SK-N-SH treated with all-trans-retinoic acid at 6 μM for 48 hours (cell line): ENCODE measurements around the gene STAC3.

Experiments used
- ATAC-seq: fragments of 200-7000 bp; cut with Tn5 transposase; 3 replicates; pipeline ENCODE4 v1.9.1; 2020; ENCODE audit warnings: mild to moderate bottlenecking, moderate library complexity
- BACH2 ChIP-seq: fragments of 250-450 bp; sonication (Bioruptor Pico); IDR thresholded peaks from 2 replicates; pipeline ENCODE4 v1.9.0; 2021; ENCODE audit warnings: mild to moderate bottlenecking, borderline replicate concordance
- CREB5 ChIP-seq: fragments of 250-450 bp; sonication (Bioruptor Pico); IDR thresholded peaks from 2 replicates; pipeline ENCODE4 v1.5.1; 2020; ENCODE audit warnings: low read depth, mild to moderate bottlenecking, moderate library complexity
- CSDC2 ChIP-seq: fragments of 250-450 bp; sonication (Bioruptor Pico); IDR thresholded peaks from 2 replicates; pipeline ENCODE4 v1.5.0; 2020; ENCODE audit warnings: mild to moderate bottlenecking, moderate library complexity
- CSRNP3 ChIP-seq: fragments of 250-450 bp; sonication (Bioruptor Pico); IDR thresholded peaks from 2 replicates; pipeline ENCODE4 v1.5.1; 2021; ENCODE audit warnings: mild to moderate bottlenecking, moderate library complexity
- GLIS3 ChIP-seq: fragments of 250-450 bp; sonication (Bioruptor Pico); IDR thresholded peaks from 2 replicates; pipeline ENCODE4 v1.5.0; 2020; ENCODE audit warnings: mild to moderate bottlenecking, moderate library complexity
- ISL1 ChIP-seq: fragments of 250-450 bp; sonication (Bioruptor Pico); IDR thresholded peaks from 2 replicates; pipeline ENCODE4 v2.1.2; 2022; ENCODE audit warnings: mild to moderate bottlenecking, moderate library complexity
- PATZ1 ChIP-seq: fragments of 250-450 bp; sonication (Bioruptor Pico); IDR thresholded peaks from 2 replicates; pipeline ENCODE4 v1.8.0; 2020; ENCODE audit warnings: mild to moderate bottlenecking, moderate library complexity, borderline replicate concordance
- PPARA ChIP-seq: fragments of 250-450 bp; sonication (Bioruptor Pico); IDR thresholded peaks from 2 replicates; pipeline ENCODE4 v1.5.0; 2020; ENCODE audit warnings: mild to moderate bottlenecking, borderline replicate concordance
- RARB ChIP-seq: fragments of 250-450 bp; sonication (Bioruptor Pico); IDR thresholded peaks from 2 replicates; pipeline ENCODE4 v1.8.0; 2021; ENCODE audit warnings: mild to moderate bottlenecking, moderate library complexity
- SNAI2 ChIP-seq: fragments of 250-450 bp; sonication (Bioruptor Pico); IDR thresholded peaks from 2 replicates; pipeline ENCODE4 v1.5.0; 2020; ENCODE audit warnings: mild to moderate bottlenecking, moderate library complexity
- TCF4 ChIP-seq: fragments of 250-450 bp; sonication (Bioruptor Pico); IDR thresholded peaks from 2 replicates; pipeline ENCODE4 v1.8.0; 2021; ENCODE audit warnings: mild to moderate bottlenecking, moderate library complexity, borderline replicate concordance
- TSHZ2 ChIP-seq: fragments of 250-450 bp; sonication (Bioruptor Pico); IDR thresholded peaks from 2 replicates; pipeline ENCODE4 v1.5.0; 2020; ENCODE audit warnings: mild to moderate bottlenecking, moderate library complexity
- ZFP3 ChIP-seq: fragments of 250-450 bp; sonication (Bioruptor Pico); IDR thresholded peaks from 2 replicates; pipeline ENCODE4 v1.5.0; 2020; ENCODE audit warnings: mild to moderate bottlenecking, moderate library complexity
- ZFP30 ChIP-seq: fragments of 450-650 bp; formaldehyde crosslinking; IDR thresholded peaks from 2 replicates; pipeline ENCODE4 v1.5.0; 2022; ENCODE audit warnings: mild to moderate bottlenecking, moderate library complexity
- ZNF8 ChIP-seq: fragments of 450-650 bp; formaldehyde crosslinking; IDR thresholded peaks from 2 replicates; pipeline ENCODE4 v1.5.0; 2020; ENCODE audit warnings: mild to moderate bottlenecking, moderate library complexity

STAC3 gene

GRCh38 chr12:57270966-57271470, 20.0 kb upstream of the STAC3 start (continued):
- TF ChIP-seq TSHZ2 (CRISPR knock-in tag) (no peak), ZNF8 (CRISPR knock-in tag) (no peak), GLIS3 (CRISPR knock-in tag) (no peak), ZFP3 (CRISPR knock-in tag) (no peak), PPARA (CRISPR knock-in tag) (no peak)

- ATAC-seq: no peak
- TF ChIP-seq ZFP30 (no peak), SNAI2 (no peak), BACH2 (CRISPR knock-in tag) (no peak), PATZ1 (CRISPR knock-in tag) (no peak), GLIS3 (CRISPR knock-in tag) (no peak), TSHZ2 (CRISPR knock-in tag) (no peak), ZFP3 (CRISPR knock-in tag) (no peak), ZNF8 (CRISPR knock-in tag) (no peak), TCF4 (no peak)
Measured at GRCh38 chr12:57268264-57268663, 17.3 kb upstream of the STAC3 start.

GRCh38 chr12:57266681-57267080, 15.7 kb upstream of the STAC3 start:
- TF ChIP-seq TCF4: no peak
- no peak for TF ChIP-seq CSRNP3 (CRISPR knock-in tag)
- no peak for TF ChIP-seq ISL1
- no peak for TF ChIP-seq SNAI2
- no peak for TF ChIP-seq ZFP30
- no peak for TF ChIP-seq CSDC2 (CRISPR knock-in tag)
- no peak for TF ChIP-seq ZFP3 (CRISPR knock-in tag)
- no peak for TF ChIP-seq RARB (CRISPR knock-in tag)
- TF ChIP-seq PPARA (CRISPR knock-in tag): no peak
- no peak for TF ChIP-seq TSHZ2 (CRISPR knock-in tag)
- no peak for TF ChIP-seq CREB5
- no peak for ATAC-seq
